GM12872 (cell line): Measurements from ENCODE around the gene LAMA3.

Experiments used
- TF ChIP-seq, protein P1 (sequence below): IDR thresholded peaks from 3 replicates; pipeline ENCODE4 v1.5.1; 2011; ENCODE audit warnings: low read depth, mild to moderate bottlenecking, low read length, moderate library complexity; ENCODE audit not compliant: insufficient read depth

The LAMA3 gene

DNA sequence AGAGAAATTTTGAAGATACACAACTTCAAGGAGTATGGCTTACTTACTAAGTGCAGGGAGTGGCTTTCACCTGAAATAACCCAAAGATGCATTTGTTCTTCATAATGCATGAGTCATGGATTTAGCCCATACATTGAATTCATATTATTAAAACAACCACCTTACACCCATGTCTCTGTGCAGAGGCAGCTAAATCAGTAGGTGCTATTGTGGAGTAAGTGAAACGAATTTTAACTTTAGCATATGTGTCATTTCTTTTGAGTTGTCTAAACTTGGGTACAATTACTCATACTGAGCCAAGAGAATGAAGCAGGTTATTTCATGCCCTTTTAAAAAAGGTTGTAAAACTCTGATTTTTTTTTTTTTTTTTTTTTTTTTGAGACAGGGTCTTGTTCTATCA is 15.5 kb upstream of the LAMA3 start:
- TF ChIP-seq, protein P1, sequence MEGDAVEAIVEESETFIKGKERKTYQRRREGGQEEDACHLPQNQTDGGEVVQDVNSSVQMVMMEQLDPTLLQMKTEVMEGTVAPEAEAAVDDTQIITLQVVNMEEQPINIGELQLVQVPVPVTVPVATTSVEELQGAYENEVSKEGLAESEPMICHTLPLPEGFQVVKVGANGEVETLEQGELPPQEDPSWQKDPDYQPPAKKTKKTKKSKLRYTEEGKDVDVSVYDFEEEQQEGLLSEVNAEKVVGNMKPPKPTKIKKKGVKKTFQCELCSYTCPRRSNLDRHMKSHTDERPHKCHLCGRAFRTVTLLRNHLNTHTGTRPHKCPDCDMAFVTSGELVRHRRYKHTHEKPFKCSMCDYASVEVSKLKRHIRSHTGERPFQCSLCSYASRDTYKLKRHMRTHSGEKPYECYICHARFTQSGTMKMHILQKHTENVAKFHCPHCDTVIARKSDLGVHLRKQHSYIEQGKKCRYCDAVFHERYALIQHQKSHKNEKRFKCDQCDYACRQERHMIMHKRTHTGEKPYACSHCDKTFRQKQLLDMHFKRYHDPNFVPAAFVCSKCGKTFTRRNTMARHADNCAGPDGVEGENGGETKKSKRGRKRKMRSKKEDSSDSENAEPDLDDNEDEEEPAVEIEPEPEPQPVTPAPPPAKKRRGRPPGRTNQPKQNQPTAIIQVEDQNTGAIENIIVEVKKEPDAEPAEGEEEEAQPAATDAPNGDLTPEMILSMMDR: no peak

DNA sequence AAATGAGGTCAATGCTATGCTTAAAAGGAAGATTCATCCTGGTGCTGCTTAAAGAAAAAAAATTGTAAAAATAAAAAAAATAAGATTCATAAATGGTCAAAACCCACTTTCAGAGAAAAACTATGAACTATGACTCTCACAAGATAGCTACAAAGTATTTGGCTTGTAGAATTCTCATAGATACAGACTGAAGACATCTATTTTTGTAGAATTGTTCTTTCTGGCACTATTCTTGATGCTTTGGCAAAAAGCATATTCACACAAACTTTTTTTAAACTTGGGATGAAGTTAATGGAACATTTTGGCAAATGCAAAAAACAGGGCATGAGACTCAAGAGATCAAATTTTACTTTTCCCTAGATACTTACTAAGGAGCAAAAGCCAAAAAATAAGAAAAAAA is 14.0 kb upstream of the LAMA3 start:
- TF ChIP-seq, protein P1: no peak

DNA sequence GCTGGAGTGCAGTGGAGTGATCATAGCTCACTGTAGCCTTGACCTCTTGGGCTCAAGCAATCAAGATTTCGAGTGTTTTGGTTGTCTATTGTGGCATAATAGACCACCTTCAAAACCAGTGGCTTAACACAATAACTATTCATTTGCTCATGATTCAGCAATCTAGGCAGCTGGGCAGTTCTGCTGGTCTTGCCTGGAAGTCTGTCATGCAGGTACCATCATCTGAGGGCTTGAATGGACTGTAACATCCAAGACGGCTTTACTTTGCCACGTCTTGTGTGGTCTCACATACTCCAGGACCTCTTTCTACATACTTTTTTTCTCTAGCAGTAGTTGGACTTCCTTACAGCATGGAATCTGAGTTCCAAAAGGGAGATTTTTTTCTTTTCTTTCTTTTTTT is 13.4 kb upstream of the LAMA3 start:
- TF ChIP-seq, protein P1: no peak

DNA sequence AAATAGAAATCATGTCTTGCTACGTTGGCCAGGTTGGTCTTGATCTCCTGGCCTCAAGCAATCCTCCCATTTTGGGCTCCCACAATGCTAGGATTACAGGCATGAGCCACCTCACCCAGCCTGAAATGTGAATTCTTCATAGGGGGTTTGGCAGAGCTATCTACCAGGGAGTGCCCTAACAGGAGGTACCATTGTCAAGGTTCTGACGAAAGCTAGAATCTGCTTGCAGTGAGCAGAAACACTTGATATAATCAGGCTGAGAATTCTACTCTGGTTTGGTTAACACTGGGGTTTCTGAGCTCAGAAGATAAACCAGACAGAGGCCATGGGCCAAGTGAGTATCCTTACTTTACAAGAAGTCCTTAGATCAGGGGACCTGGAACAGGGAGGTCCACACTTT is 7.2 kb upstream of the LAMA3 start:
- TF ChIP-seq, protein P1: no peak

DNA sequence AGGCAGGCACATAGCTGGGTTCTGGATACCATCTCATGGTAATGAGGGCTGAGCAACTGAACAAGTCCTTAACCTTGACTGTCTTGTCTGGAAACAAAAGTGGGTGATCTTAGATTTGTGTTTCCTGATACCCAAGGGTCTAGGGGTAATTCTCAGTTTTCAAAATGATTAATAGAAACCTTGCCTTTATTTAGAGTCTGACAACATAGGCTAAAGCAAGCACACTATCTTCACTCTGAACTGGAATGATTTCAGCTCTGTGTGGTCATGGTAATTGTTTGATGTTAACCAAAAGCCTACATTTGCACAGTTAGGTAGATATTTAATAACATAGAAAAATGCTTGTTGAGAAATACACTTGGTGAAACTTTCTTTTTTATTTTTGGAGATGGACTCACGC is 6.8 kb upstream of the LAMA3 start:
- TF ChIP-seq, protein P1: no peak

DNA sequence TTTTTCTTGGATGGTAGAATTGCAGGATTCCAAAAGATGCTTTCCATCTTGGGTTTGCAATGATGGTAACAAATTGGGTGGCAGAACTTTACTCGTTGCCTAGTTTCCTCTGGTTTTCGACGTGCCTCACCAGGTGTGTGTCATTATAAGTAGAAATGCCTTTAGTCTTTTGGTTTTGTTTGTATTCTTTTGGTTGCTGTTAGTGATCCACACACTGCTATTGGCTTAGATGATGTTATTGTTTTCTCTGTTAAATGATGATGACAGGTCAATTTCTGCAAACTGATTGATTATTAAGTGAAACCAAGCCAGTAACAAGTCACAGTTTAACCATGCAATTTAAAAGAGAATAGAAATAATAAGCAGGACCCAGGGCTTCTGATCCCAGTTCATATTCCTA is 6.1 kb upstream of the LAMA3 start:
- TF ChIP-seq, protein P1: no peak

DNA sequence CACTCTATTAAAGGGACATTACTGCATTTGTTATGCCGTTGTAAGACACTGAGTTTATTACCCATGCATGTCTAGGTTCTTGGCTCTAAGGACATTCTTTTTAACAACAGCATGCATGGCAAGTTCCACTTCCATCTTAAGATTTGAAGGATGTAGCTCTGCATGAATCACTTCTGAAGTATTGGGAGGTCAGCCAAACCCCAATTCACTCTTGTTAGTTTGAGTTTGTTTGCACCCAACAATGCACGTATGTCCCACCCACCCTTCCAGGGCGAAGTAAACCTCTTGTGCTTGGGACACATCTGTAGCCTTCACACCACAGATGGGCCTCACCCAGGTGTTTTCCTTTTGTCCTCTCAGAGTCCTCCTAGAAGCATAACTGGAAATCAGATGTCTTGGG is 5.6 kb upstream of the LAMA3 start:
- TF ChIP-seq, protein P1: no peak

DNA sequence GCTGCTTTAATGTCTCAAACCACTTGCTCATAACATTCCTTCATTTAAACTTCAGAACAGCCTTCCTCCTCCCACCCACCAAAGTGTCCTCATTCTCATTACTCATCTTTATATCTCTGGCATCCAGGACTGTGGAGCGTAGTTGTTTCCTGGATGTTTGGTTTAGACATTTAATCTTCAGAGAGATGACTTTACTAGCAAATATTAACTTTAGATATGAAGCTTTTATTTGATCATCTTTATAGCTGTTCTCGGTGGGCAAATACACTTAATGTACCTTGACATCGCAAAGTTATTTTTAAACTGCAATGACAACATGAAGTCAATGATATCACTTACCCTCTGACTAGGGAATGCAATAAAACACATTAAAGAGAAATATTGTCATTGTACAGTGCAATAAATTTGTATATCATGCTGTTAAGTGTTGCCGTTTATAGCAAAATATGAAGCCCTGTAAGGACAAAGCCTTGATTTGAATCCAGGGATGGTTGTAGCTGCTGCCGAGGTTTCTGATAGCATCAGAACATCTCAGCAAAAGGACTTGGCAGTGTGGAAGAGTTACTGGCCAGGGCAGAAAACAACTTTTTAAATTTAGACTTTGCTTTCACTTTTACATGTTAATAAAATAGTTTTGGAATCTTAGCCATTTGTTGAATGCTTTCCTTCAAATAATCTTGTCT is 4.6 kb upstream of the LAMA3 start:
- TF ChIP-seq, protein P1: no peak
